Cerebellar nuclear complex (tissue), 1 donor: Measurements from ENCODE around the gene PGF.

Experiments used
- DNase-seq, 2 experiments: peaks; one replicate each; lab custom pipeline; 2025; lab: John Stamatoyannopoulos, UW

Gene PGF

GRCh38 chr14:74918380-74918779, 37.0 kb downstream of the PGF start:
- no peak for DNase-seq

DNA sequence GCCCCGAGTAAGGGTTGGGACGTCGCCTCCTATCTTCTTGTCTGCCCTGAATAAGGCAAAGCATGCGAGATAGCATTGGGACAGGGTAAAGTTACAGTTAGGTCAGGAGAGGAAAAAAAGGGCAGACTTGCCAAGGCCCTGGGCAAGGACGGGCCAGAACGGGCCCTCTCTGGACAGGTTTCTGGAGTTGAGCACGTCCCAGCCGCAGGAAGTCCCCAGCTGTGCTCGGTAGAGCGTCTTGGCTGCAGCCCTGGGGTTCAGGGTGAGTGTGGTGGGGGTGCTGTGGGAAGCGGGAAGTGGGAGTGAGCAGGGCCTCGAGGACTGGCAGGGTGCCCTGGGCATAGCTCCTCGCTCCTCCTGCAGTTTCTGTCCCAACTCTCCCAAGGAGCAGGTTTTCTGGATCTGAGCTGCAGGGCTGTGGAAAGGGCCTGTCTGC, 37.7 kb downstream of the PGF start:
- no peak for DNase-seq

GRCh38 chr14:74917178-74917543, 38.2 kb downstream of the PGF start:
- no peak for DNase-seq

DNA sequence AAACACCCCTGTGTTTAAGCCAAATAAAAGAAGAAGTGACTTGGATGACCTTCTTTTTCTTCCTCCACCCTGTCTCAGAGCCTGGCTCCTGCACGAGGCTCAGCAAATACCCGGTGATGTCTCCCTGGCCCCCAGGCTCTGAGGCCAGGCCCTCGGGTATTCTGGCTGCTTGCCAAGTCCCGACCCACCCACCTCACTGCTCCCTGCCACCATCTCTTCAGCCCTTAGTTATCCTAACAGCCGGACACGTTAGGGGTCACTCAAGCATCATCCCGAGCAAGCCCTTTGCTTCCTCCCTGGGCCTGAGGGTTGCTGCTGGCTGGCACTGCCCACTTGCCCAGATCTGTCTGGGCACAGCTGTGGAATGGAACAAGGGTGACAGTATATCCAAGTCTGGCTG, 39.6 kb downstream of the PGF start:
- DNase-seq: no peak

DNA sequence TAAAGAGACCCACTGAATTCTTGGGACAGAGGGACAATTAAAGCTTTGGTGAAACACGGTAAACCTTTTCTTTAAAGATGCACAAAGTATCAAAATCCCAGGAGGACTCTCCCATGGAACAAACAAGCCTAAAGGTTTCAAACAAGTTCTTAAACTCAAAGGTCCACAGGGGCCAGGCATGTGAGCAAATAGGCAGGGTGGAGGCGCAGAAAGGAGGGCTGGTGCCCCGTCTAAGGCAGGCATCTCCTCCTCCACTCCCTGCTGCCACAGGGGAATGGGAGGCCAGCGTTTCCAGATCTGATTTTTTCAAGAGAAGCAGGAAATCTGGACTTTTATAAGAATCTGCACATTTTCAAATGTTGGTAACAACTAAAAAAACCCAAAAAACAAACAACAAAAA, 40.0 kb downstream of the PGF start:
- DNase-seq: no peak

DNA sequence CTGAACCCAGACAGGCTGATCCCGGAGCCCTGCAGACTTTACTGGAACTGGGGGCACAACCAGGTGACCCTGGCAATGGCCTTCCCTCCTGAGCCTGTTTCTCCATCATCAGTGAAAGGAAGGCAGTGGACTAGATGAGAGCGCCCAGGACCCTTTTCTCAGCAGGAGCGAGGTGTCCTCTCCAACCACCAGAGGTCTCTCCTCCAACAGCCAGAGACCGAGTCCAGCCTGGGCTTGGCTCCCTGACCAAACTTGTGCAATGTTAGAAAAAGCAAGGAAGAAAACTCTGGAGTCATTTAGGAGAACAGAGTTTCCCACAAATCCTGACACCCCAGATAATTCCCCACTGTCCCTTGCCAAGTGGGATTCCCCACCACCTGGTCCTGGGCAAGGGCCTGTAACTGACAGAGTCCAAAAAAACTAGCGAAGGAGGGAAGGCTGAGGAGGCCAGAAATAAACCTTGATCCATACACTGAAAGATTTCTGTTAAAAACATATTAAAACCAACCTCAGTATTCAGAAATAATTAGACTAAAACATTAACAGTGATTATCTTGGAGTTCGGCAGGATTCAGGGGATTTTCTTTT, 41.3 kb downstream of the PGF start:
- DNase-seq: no peak

DNA sequence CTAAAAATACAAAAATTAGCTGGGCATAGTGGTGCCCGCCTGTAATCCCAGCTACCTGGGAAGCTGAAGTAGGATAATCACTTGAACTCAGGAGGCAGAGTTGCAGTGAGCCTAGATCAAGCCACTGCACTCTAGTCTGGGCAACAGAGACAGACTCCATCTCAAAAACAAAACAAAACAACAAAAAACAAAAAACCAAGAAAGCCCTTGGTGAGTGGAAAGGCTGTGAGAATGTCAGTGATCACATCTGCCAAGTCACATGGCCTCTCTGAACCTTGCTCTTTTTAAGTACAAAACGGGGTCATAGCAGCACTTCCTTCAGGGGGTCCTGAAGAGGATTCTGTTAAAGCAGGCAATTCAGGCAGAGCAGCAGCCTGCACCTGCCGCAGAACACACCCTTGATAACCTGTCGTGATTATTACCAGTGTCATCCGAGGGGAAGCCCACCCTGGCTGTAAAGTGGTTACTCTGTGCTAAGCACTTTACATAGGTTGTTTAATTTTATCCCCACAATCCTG, 41.9 kb downstream of the PGF start:
- DNase-seq: no peak

GRCh38 chr14:74912801-74913200, 42.6 kb downstream of the PGF start:
- DNase-seq: no peak

- DNase-seq: no peak
These were observed 43.3 kb downstream of the PGF start for GRCh38 chr14:74912111-74912510.

DNA sequence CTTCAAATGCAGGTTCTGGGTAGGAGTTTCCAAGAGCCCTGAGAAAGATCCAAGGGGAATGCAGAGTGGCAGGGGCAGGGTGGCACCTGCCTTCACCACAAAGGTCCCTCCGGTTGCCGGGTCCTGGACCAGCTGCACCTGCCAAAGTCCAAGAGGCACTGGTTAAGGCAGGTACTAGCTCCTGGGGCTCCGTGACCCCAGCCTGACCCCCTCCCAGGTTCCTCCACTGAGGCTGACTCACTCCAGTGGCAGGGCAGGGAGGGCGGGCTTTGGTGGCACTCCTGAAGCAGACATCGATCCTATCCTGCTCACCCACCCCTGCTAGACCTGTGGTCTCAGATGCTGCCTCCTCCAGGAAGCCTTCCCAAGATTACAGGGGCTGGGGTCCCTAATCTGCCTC, 43.7 kb downstream of the PGF start:
- no peak for DNase-seq

- no peak for DNase-seq
These were observed 44.2 kb downstream of the PGF start for GRCh38 chr14:74911221-74911620.

DNA sequence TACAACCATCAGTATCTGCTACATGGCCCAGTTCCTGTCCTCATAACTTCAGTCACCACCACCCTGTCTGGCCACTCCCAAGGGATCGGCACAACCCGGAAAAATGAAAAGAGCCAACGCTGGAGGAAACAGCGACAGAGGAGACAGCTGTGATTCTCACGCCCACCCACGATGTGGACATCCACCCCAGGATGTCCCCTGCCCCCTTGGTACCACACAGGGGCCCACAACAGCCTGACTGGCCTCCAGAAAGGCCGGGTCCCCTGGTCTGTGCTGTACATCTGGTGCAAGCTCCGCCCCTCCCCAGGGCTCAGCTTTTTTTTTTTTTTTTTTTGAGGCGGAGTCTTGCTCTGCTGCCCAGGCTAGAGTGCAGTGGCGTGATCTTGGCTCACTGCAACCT, 44.8 kb downstream of the PGF start:
- DNase-seq: no peak

- DNase-seq: no peak
These were observed 45.5 kb downstream of the PGF start for GRCh38 chr14:74909911-74910310.

DNA sequence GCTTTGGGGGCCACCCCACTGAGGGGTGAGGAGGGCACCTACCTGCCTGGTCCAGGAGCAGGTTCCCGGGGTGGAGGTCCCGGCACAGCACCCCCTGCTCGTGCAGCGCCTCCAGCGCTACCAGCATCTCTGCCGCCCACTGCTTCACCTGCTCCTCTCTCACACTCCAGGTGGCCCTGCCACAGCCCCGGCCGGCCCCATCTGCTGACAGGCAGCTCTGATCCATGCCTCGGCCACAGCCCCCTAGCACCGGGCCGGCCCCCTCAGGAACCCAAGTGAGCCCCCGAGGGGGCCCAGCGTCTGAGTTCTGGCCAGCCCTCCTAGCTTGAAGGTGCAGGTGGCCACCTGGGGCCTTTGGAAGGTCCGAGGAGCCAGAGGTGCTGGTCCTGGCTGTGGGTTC, 45.9 kb downstream of the PGF start:
- no peak for DNase-seq

DNA sequence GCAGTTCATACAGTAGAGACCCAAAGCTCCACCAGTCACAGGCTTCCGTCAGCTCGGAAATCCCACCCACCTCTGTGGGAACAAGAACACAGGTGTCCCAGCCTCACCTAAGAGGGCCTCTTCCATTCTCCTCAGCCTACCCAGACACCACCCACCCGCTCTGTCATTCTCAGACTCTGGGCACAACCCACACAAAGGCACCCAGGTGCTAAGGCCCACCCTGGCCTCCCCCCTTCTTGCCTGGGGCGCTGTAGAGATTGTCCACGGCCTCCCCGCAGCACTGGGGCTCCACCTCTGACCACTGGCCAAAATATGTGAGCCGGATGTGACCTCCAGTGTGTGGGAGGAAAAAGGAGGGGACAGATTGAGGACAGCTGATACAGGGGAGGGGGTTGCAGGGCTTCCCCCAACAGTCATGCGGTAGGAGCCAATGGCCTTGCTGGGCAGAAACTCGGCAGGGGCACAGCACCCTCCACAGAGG, 46.5 kb downstream of the PGF start:
- DNase-seq: no peak

DNA sequence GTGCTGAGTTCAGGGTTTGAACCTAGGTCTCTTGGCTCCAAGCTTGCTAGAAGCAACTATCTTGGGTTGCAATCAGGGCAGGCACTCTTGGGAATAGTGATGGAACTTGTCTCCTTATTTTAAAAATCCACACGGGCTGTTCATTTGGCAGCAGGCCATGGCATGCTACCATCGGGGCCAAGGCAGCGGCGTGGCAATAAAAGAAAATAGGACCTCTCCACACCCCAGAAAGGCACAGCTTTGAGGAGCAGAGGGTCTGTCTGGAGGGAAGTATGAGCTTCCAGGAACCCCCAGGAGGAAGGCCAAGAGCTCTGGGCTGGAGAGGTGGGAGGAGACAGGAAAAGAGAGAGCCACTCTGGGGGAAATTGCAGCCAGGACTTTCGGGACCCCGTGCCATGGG, 47.7 kb downstream of the PGF start:
- DNase-seq: no peak

GRCh38 chr14:74906925-74907521, 48.4 kb downstream of the PGF start:
- no peak for DNase-seq

DNA sequence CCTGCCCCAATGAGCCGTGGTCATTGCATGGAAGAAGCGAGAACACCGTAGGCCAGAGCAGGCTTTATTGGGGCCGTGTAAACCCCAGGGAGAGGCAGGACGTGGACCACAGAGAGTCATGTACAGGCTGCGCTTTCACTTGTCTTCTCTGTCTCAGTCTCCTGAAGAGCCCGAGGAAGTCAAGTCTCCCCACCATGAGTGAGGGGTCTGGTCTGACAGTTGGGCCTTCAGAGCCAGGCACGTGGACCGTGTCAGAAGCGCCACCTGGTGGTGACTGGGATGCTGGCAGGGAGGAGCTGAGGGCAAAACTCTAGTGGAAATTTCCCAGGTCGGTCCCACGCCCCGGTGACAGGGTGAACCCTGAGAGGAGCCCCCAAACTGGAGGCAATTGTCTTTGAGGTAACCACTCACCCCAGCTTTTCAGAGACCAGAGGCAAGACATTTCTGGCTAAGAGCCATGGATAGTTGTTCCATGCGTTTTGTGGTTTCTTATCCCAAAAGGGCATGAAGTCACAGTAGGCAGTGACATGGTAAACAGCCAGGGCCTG, 49.7 kb downstream of the PGF start:
- DNase-seq: no peak

DNA sequence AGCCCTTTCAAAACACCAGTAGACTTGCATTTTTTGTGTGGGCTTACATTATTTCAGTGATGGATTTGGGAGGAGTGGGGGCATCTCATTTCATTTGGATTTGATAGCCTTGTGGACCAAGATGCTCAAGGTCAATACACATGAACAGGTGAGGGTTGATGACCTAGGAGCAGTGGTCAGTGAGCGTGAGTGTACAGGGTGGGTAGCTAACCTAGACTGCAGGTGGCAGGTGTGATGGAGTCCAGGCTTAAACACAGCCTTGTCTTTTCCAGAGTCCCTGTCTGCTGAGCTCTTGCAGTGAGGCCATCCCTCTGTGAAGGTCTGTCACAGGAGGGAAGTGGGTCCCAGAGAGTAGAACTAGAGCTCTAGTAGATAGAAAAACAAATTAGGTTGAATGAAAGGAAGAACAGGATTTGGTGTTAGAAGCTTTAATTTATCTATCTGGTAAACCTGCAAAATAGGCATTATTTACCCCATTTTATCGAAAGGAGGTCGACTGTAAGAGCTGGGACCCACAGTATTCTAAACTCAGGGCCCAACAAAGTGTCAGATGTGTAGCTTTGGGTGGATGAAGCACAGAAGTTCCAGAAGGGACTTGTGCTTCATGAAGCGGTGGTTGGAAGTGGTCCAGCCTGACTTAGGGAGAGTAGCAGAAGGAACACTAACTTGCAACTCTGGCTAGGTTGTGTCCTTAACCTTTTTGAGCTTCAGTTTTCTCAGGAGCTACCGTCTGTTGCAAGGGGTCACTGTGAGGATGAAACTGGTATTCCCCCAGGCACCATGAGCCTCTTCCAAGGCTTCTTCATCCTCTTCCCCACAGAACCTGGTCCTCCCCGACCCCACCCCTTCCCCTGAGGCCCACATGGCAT, 50.5 kb downstream of the PGF start:
- no peak for DNase-seq

GRCh38 chr14:74902941-74903705, 52.3 kb downstream of the PGF start:
- no peak for DNase-seq

DNA sequence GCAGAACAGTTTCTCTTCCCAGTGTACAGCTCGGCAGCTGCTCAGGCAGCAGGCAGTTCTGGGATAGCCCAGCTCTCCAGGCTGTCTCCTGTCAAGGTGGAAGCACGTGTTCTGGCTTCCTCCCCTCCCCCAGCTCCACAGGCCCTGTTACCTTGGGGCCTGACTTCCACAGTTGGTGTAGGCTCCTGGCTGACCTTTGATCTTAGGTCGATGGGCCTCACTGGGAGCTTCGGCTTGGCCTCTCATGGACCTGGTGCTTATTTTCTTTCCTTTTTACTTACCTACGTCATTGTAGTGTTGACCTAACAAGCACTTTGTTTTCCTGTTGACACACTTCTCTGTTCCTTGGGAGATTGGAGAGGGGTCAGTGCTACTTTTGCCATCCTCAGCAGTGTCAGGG, 56.7 kb downstream of the PGF start:
- no peak for DNase-seq

- no peak for DNase-seq
These were observed 57.3 kb downstream of the PGF start for GRCh38 chr14:74898083-74898482.
